Immature natural killer cell (primary cell): ENCODE data around the gene NTN5. TPM values are rescaled to one million over a fixed set of nuclear protein-coding genes. Genes with fewer than 3 reads are reported as not detected.

ENCODE experiments used
- DNase-seq, 3 donors: peaks; one replicate each; pipeline ENCODE4 v3.0.0; 2022; ENCODE audit warnings: mixed read lengths in 1 of 3
- H3K27ac Mint-ChIP-seq, 6 donors: one replicate each; pipeline ENCODE4 v1.8.0; 2020; ENCODE audit warnings: mixed read lengths in 6 of 6, mild to moderate bottlenecking in 5 of 6, inconsistent platforms in 4 of 6, moderate library complexity in 3 of 6
- H3K27me3 Mint-ChIP-seq, 3 donors: one replicate each; pipeline ENCODE4 v1.8.0; 2020 to 2021; ENCODE audit warnings: low read depth in 3 of 3, mild to moderate bottlenecking in 3 of 3, mixed read lengths in 3 of 3, moderate library complexity in 3 of 3, inconsistent platforms in 1 of 3
- H3K36me3 Mint-ChIP-seq, 3 donors: one replicate each; pipeline ENCODE4 v1.8.0; 2020; ENCODE audit warnings: mixed read lengths in 3 of 3, inconsistent platforms in 2 of 3, mild to moderate bottlenecking in 2 of 3
- H3K4me1 Mint-ChIP-seq, 2 donors: one replicate each; pipeline ENCODE4 v1.8.0; 2020; ENCODE audit warnings: inconsistent platforms in 2 of 2, mild to moderate bottlenecking in 2 of 2, mixed read lengths in 2 of 2, moderate library complexity in 1 of 2
- H3K4me3 Mint-ChIP-seq, 5 donors: one replicate each; pipeline ENCODE4 v1.8.0; 2020; ENCODE audit warnings: mild to moderate bottlenecking in 5 of 5, mixed read lengths in 5 of 5, inconsistent platforms in 3 of 5, moderate library complexity in 3 of 5
- H3K9me3 Mint-ChIP-seq, 6 donors: one replicate each; pipeline ENCODE4 v1.8.0; 2020; ENCODE audit warnings: mild to moderate bottlenecking in 6 of 6, mixed read lengths in 6 of 6, inconsistent platforms in 4 of 6, moderate library complexity in 3 of 6
- polyA plus RNA-seq, 3 donors: library from polyadenylated mRNA; unstranded; fragments of 300-500 nt; fragmentation: Illumina TruSeq; gene quantifications; one replicate each; pipeline ENCODE4 v1.2.3, GENCODE V29; 2021

Gene NTN5
- polyA plus RNA-seq, 3 donors from 2014 or later = 0.46 TPM; not detected in 2

GRCh38 chr19:48624067-48624594 is 48.7 kb downstream of the NTN5 start:
- peak; percentile 92 for DNase-seq
- Mint-ChIP-seq H3K4me1 (peaks cover 60 to 68% of the 10 kb centered on the region in 2 donors), H3K9me3 (no peaks in the 10 kb centered on the region), H3K36me3 (peaks cover 5 to 15% (median 11%) of the 10 kb centered on the region in 3 donors), H3K27me3 (peaks cover under 1 to 7% (median 4%) of the 10 kb centered on the region in 3 donors), H3K27ac (peak overlapping the region; percentile 81 to 98 (median 98)), H3K4me3 (peak overlapping the region; percentile 80 to 91 (median 87))

- DNase-seq = no peak
- H3K9me3 Mint-ChIP-seq = no peaks in the 10 kb centered on the region
- H3K27ac Mint-ChIP-seq = peak overlapping the region; percentile 81 to 98 (median 98)
- H3K4me3 Mint-ChIP-seq = peak overlapping the region; percentile 80 to 91 (median 87)
- peaks cover 7 to 16% (median 13%) of the 10 kb centered on the region in 3 donors for H3K36me3 Mint-ChIP-seq
- peaks cover 3 to 11% (median 8%) of the 10 kb centered on the region in 3 donors for H3K27me3 Mint-ChIP-seq
- peaks cover 59 to 71% of the 10 kb centered on the region in 2 donors for H3K4me1 Mint-ChIP-seq
Measured at GRCh38 chr19:48623556-48624066, 49.2 kb downstream of the NTN5 start.

GRCh38 chr19:48619692-48620585 is 52.9 kb downstream of the NTN5 start:
- peaks cover 57 to 75% of the 10 kb centered on the region in 2 donors for H3K4me1 Mint-ChIP-seq
- H3K27ac Mint-ChIP-seq = peak overlapping the region; percentile 95 to 99 (median 99)
- H3K9me3 Mint-ChIP-seq = no peaks in the 10 kb centered on the region
- H3K27me3 Mint-ChIP-seq = peaks cover 6 to 8% (median 8%) of the 10 kb centered on the region in 3 donors
- peaks cover 10 to 34% (median 18%) of the 10 kb centered on the region in 3 donors for H3K36me3 Mint-ChIP-seq
- peak overlapping the region; percentile 95 to 99 (median 96) for H3K4me3 Mint-ChIP-seq
- no peak for DNase-seq

- peak; percentile 96 to 98 (median 98) for DNase-seq
- peaks cover 6 to 11% (median 8%) of the 10 kb centered on the region in 3 donors for H3K27me3 Mint-ChIP-seq
Measured at GRCh38 chr19:48618916-48619691, 53.7 kb downstream of the NTN5 start, which contains the start of the genes RPL18 and SPHK2. RPL18 (minus strand) TSS chr19:48619178; CDS start chr19:48619143, 35 bp downstream. SPHK2 (plus strand) TSS chr19:48619506; CDS start chr19:48620515, 1,009 bp downstream.

GRCh38 chr19:48618278-48618915 is 54.4 kb downstream of the NTN5 start:
- Mint-ChIP-seq H3K4me3 (peak overlapping the region; percentile 95 to 99 (median 96)), H3K27ac (peak overlapping the region; percentile 95 to 99 (median 99)), H3K4me1 (peaks cover 47 to 59% of the 10 kb centered on the region in 2 donors), H3K9me3 (no peaks in the 10 kb centered on the region), H3K27me3 (peaks cover 4 to 11% (median 10%) of the 10 kb centered on the region in 3 donors), H3K36me3 (peaks cover 10 to 28% (median 14%) of the 10 kb centered on the region in 3 donors)
- no peak for DNase-seq

More at GRCh38 chr19:48618916-48619691, 53.7 kb downstream of the NTN5 start, which contains the start of the genes RPL18 and SPHK2:
- Mint-ChIP-seq H3K27ac (peak within 1 kb of the TSS; percentile 95 to 99 (median 99)), H3K36me3 (peaks cover 10 to 34% (median 18%) of the 10 kb centered on the region in 3 donors), H3K9me3 (no peaks in the 10 kb centered on the region), H3K4me3 (peak within 1 kb of the TSS; percentile 95 to 99 (median 96)), H3K4me1 (peaks cover 52 to 66% of the 10 kb centered on the region in 2 donors)

GRCh38 chr19:48617146-48617937 is 55.5 kb downstream of the NTN5 start:
- Mint-ChIP-seq H3K36me3 (peaks cover 10 to 23% (median 10%) of the 10 kb centered on the region in 3 donors), H3K9me3 (no peaks in the 10 kb centered on the region), H3K27ac (peak overlapping the region; percentile 95 to 99 (median 99)), H3K4me1 (peaks cover 43 to 52% of the 10 kb centered on the region in 2 donors), H3K4me3 (peak overlapping the region; percentile 95 to 99 (median 96)), H3K27me3 (peaks cover 4 to 11% (median 10%) of the 10 kb centered on the region in 3 donors)
- DNase-seq = no peak

GRCh38 chr19:48616491-48617056 is 56.2 kb downstream of the NTN5 start:
- Mint-ChIP-seq H3K4me1 (peaks cover 39 to 47% of the 10 kb centered on the region in 2 donors), H3K27me3 (peaks cover 4 to 11% (median 10%) of the 10 kb centered on the region in 3 donors), H3K4me3 (peak overlapping the region; percentile 40 to 66 (median 57)), H3K9me3 (no peaks in the 10 kb centered on the region), H3K36me3 (peaks cover 8 to 22% (median 10%) of the 10 kb centered on the region in 3 donors), H3K27ac (peak overlapping the region in 4 of 6 donors; percentile 45 to 99 (median 68))
- no peak for DNase-seq

GRCh38 chr19:48616041-48616436 is 56.8 kb downstream of the NTN5 start:
- Mint-ChIP-seq H3K9me3 (no peaks in the 10 kb centered on the region), H3K27ac (peak overlapping the region in 4 of 6 donors; percentile 45 to 99 (median 64)), H3K36me3 (peaks cover 8 to 19% (median 10%) of the 10 kb centered on the region in 3 donors), H3K4me1 (peaks cover 37 to 44% of the 10 kb centered on the region in 2 donors), H3K4me3 (peak overlapping the region in 4 of 5 donors; percentile 40 to 66 (median 58)), H3K27me3 (peaks cover 4 to 11% (median 10%) of the 10 kb centered on the region in 3 donors)
- DNase-seq = no peak

GRCh38 chr19:48615231-48616040 is 57.4 kb downstream of the NTN5 start:
- peaks cover 37 to 44% of the 10 kb centered on the region in 2 donors for H3K4me1 Mint-ChIP-seq
- no peak for DNase-seq
- peak overlapping the region in 1 of 5 donors; percentile 24 for H3K4me3 Mint-ChIP-seq
- H3K27me3 Mint-ChIP-seq = peaks cover 4 to 12% (median 10%) of the 10 kb centered on the region in 3 donors
- peaks cover 8 to 19% (median 10%) of the 10 kb centered on the region in 3 donors for H3K36me3 Mint-ChIP-seq
- no peaks in the 10 kb centered on the region for H3K9me3 Mint-ChIP-seq
- peak overlapping the region in 1 of 6 donors; percentile 53 for H3K27ac Mint-ChIP-seq

- Mint-ChIP-seq H3K27ac (peak within 1 kb of the TSS in 5 of 6 donors; percentile 5 to 70 (median 51)), H3K4me1 (peaks cover 30 to 36% of the 10 kb centered on the region in 2 donors), H3K9me3 (no peaks in the 10 kb centered on the region), H3K27me3 (peaks cover 4 to 12% (median 10%) of the 10 kb centered on the region in 3 donors), H3K4me3 (peak within 1 kb of the TSS in 1 of 5 donors; percentile 24), H3K36me3 (peaks cover 8 to 19% (median 10%) of the 10 kb centered on the region in 3 donors)
- DNase-seq = no peak
Measured at GRCh38 chr19:48614436-48615230, 58.2 kb downstream of the NTN5 start, which contains the start of gene FAM83E. FAM83E (minus strand) TSS chr19:48615076; CDS start chr19:48613372, 1,704 bp downstream.
